OCI-M2 (cell line): ENCODE results near the gene NMNAT2.
"Not testable (repeated sequence)": the region's sequence is repeated elsewhere in the genome, so short reads cannot be mapped to it uniquely, and the experiment has no call there.

Experiments
- DNase-seq: peaks from one replicate; lab custom pipeline; 2025; ENCODE audit not compliant: unreplicated experiment; lab: John Stamatoyannopoulos, UW

The NMNAT2 gene

GRCh38 chr1:183418696-183419095, 516 bp upstream of the NMNAT2 start:
- DNase-seq = no peak

GRCh38 chr1:183416850-183417771, 1.1 kb downstream of the NMNAT2 start:
- DNase-seq = no peak

DNA sequence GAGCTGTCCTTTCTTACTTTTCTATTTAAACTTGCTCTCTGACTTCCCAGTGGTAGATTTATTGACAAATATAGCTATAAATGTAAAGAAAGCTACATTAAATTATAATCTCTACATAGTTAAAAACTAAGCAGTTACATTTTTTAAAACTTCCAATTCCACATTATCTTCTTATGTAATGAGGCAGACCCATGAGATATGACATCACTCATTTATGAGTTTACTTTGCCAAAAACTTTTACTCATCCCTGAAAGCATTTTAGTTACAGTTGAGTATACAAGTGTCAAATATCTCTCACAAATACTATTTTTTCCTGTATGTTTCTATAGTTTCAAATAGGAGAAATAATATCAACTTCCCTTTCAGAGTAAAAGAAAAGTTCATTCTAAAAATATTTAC, 3.8 kb downstream of the NMNAT2 start:
- no peak for DNase-seq

GRCh38 chr1:183411091-183411490, 7.1 kb downstream of the NMNAT2 start:
- no peak for DNase-seq

DNA sequence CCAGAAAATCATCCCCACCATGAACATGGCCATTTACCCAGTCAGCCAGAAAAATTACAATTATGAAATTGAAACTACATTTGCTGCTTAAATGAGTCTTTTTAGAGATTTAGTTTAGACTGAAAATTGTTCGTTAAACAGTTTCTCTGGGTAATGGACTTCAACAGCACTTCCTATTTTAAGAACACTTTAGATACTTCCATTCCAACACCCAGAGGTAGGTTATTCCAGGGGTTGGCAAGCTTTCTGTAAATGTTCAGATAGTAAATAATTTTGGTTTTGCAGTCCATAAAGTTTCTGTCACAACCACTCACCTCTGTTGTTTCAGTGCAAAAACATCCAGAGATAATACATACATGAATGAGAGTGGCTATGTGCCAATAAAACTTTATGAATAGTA, 10.2 kb downstream of the NMNAT2 start:
- DNase-seq = no peak

DNA sequence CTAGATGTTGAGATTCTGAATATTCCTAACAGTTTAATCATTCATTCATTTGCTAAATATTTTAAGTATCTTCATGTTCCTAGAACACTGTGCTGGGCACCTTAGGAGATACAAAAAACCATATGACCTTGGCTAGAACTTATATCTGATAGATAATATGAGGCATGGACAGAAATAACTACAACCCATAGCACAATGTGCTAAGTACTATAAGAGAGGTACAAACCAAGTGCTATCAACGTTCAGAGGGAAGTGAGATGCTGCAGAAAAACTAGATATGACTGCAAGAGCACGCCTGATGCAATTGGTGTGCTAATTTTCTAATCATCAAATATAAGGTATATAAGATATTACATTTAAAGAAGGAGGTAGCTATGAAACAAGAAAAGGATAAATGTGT, 10.7 kb downstream of the NMNAT2 start:
- no peak for DNase-seq

DNA sequence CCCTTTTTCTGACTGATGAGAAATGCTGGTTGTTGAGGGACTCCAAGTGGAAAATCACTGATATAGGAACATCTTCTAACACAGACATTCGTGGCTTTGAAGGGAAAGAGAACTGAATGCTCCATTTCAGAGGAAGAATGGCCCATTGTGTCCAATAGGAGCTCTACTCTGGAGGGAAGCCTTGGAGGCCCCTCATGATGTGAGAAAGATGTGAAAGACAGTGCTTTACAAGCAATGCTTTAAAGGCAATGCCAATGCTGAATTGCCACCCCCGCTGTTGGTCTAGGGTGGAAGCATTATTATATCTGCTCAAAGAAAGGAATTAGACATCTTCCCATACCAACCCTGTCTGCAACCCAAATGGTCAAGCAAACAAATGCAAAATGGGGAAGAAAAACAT, 13.7 kb downstream of the NMNAT2 start:
- DNase-seq = no peak

GRCh38 chr1:183403498-183403897, 14.7 kb downstream of the NMNAT2 start:
- no peak for DNase-seq

DNA sequence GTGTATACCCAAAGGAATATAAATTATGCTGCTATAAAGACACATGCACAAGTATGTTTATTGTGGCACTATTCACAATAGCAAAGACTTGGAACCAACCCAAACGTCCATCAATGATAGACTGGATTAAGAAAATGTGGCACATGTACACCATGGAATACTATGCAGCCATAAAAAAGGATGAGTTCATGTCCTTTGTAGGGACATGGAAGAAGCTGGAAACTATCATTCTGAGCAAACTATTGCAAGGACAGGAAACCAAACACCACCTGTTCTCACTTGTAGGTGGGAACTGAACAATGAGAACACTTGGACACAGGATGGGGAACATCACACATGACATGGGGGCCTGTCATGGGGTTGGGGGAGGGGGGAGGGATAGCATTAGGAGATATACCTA, 16.6 kb downstream of the NMNAT2 start:
- not testable (repeated sequence) for DNase-seq

- DNase-seq = no peak
Observed at GRCh38 chr1:183394435-183394834, 23.7 kb downstream of the NMNAT2 start.

DNA sequence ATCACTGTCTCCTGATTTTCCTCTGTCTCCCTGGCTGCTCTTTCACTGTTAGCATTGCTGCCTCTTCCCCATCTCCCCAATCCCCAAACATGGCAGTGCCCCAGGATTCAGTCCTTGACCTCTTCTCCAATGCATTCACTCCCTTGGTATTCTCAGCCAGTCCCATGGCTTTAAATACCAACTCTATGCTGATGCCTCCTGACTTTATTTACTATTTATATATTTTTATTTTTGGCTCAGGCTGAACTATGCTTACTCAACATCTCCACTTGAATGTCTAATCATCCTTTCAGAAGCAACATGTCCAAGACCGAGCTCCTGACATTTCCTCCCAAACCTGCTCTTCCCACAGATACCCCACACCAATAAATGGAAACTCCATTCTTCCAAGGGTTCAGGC, 26.3 kb downstream of the NMNAT2 start:
- no peak for DNase-seq

GRCh38 chr1:183390561-183390960, 27.6 kb downstream of the NMNAT2 start:
- DNase-seq = no peak

GRCh38 chr1:183388735-183389134, 29.4 kb downstream of the NMNAT2 start:
- DNase-seq = no peak

DNA sequence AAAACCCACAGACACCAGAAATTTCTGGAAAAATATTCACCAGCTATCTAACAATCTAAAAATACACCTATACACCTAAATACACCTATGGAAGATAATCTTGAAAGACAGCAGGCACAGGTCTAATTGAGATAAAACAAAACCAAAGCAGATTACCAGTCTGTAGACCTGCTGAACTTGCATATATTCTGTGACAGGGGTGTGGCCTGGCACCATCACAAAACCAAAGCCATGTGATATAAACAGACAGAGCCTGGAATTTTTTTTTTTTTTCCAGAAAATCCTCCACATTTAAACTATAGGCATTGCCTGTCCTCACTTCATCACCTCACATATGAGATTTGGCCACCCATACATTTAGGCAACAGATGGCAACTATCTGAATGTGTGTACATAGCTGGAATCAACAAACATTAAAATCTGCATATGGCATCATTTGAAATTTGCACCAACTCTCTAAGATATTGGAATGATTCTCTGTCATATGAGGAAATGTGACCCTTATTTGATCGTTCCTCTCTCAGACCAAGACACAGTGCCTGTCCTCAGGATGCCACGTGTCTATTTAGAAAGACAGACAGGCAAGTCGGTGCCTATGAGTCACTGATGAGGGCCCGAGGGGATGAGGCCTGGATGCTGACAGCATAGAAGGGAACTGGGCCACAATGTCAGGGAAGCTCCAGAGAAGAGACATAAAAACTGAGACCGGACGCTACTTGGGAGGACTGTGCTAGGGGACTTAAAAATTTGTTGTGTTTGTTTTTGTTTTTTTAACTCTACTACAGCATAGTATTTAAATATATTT, 32.6 kb downstream of the NMNAT2 start:
- DNase-seq = no peak

- DNase-seq = no peak
Observed at GRCh38 chr1:183379951-183380350, 38.2 kb downstream of the NMNAT2 start.

GRCh38 chr1:183375381-183375780, 42.8 kb downstream of the NMNAT2 start:
- DNase-seq = no peak

- no peak for DNase-seq
Observed at GRCh38 chr1:183374825-183375224, 43.4 kb downstream of the NMNAT2 start.

- no peak for DNase-seq
Observed at GRCh38 chr1:183372586-183373230, 45.5 kb downstream of the NMNAT2 start.

DNA sequence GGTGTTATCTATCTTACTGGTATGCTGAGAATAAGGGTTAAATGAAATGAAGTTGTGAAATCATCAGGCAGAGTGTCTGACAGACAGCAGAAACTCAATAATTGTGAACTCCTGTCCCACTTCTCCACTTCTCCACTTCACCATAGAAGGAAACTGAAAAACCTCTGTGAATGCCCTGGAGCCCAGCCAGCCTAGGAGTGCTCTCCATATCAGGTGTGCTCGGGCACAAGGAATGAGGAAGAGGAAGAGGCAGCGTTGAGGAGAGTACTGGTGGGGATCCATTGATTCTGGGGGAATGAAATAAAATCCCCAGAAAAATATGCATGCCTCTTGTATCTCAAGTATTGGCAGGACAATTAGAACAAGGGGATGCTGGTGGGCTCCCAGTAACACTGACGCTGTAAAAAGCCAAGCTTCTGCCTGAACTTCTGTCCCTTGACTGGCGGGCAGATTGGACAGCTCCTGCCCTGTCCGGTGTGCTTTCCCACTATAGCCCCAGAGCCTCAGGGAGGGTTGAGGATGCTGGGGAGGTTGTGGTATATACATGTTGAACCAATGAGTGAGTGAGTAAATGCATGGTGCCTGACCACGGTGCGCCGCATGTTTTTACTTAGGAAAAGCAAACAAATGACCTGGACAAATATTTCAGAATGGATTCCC, 47.7 kb downstream of the NMNAT2 start:
- no peak for DNase-seq

- DNase-seq = no peak
Observed at GRCh38 chr1:183368213-183369108, 49.7 kb downstream of the NMNAT2 start.
